Testis (tissue), 3 donors: Measurements from ENCODE around the gene SLC22A31. TPM values are rescaled to one million over a fixed set of nuclear protein-coding genes. Genes with fewer than 3 reads are reported as not detected.
"Not testable (repeated sequence)": the region's sequence is repeated elsewhere in the genome, so short reads cannot be mapped to it uniquely, and the experiment has no call there.

Experiments used
- DNase-seq: peaks from one replicate; pipeline ENCODE4 v3.0.0-alpha.2; 2019
- H3K27ac ChIP-seq, 2 donors: fragments of 200-600 bp; sonication (generic); one replicate each; pipeline ENCODE4 v1.5.1; 2019
- H3K27me3 ChIP-seq: fragments of 200-600 bp; sonication (generic); one replicate; pipeline ENCODE4 v1.5.1; 2019
- H3K36me3 ChIP-seq: fragments of 200-600 bp; sonication (generic); one replicate; pipeline ENCODE4 v1.5.1; 2017; ENCODE audit warnings: low read depth; ENCODE audit errors: missing control alignments
- H3K4me1 ChIP-seq: fragments of 200-600 bp; sonication (generic); one replicate; pipeline ENCODE4 v1.5.1; 2019
- H3K4me3 ChIP-seq, 2 donors: fragments of 200-600 bp; sonication (generic); one replicate each; pipeline ENCODE4 v1.5.1; 2017 to 2019
- H3K9me3 ChIP-seq: fragments of 200-600 bp; sonication (generic); one replicate; pipeline ENCODE4 v1.5.1; 2017
- CTCF ChIP-seq, 3 experiments: fragments of 450-650 bp in 2 of 3; fragments of 200-600 bp in 1 of 3; sonication (generic) in 1 of 3; IDR thresholded peaks; one replicate each; pipeline ENCODE4 v1.5.1; 2016 to 2019; ENCODE audit warnings: antibody characterized with exemption in 3 of 3, mild to moderate bottlenecking in 2 of 3, moderate library complexity in 1 of 3
- POLR2A ChIP-seq: fragments of 450-650 bp; IDR thresholded peaks from one replicate; pipeline ENCODE4 v1.6.1; 2017; ENCODE audit warnings: antibody characterized with exemption, mild to moderate bottlenecking, moderate library complexity
- WGBS, 2 donors: methylation state at CpG; one replicate each; pipeline ENCODE4 v1.1.5; 2018; 5-methylcytosine and 5-hydroxymethylcytosine counted together
- intact Hi-C: fragments of 100-400 bp; cut with DNase I; formaldehyde crosslinking; loops from one replicate; pipeline ENCODE4 v1.15.1; 2023; ENCODE audit warnings: low total_unique reads
- polyA plus RNA-seq: library from polyadenylated mRNA; stranded (reverse); fragments of 350-450 nt; fragmentation: Illumina TruSeq; extraction: RNeasy Lipid Tissue Mini Kit (QIAGEN cat#74804); gene quantifications from one replicate; pipeline ENCODE4 v1.2.3, GENCODE V29; 2014; ENCODE audit warnings: low read depth, low replicate concordance; ENCODE audit not compliant: insufficient read depth
- total RNA-seq, 2 donors: library from RNA; depleted of rRNA; stranded (reverse); fragments of >200 nt; gene quantifications; one replicate each; pipeline ENCODE4 v1.2.3, GENCODE V29; 2016

SLC22A31 gene
- total and polyA plus RNA-seq, 3 donors from 2014 or later = 3.9 to 8.2 (median 6.2) TPM

GRCh38 chr16:89166696-89167424 is 33.5 kb downstream of the SLC22A31 start:
- 70 to 86% methylated on average over 4 to 18 of the region's 18 CpGs for WGBS, 2 donors
- Histone ChIP-seq H3K36me3 (no peaks in the 10 kb centered on the region), H3K9me3 (no peaks in the 10 kb centered on the region), H3K4me1 (peaks cover 8% of the 10 kb centered on the region), H3K27ac (no peak overlapping the region), H3K4me3 (no peak overlapping the region), H3K27me3 (no peaks in the 10 kb centered on the region)
- intact Hi-C loops = loop anchor here (10.0 kb wide), 1 partner anchor 432 kb away; no protein-coding TSS in a partner anchor
- TF ChIP-seq CTCF (IDR thresholded peaks at IDR 0.05) (no peak), POLR2A (no peak)
- DNase-seq = no peak

- WGBS, 2 donors = 43 to 64% methylated on average over 6 to 10 of the region's 10 CpGs
- intact Hi-C loops = loop anchor here (10.0 kb wide), 1 partner anchor 431 kb away; no protein-coding TSS in a partner anchor
- not testable (repeated sequence) for H3K36me3 ChIP-seq, H3K27ac ChIP-seq, DNase-seq, H3K4me1 ChIP-seq, H3K27me3 ChIP-seq, H3K9me3 ChIP-seq, H3K4me3 ChIP-seq
Measured at GRCh38 chr16:89165681-89165979, 34.7 kb downstream of the SLC22A31 start.

GRCh38 chr16:89164847-89165680 is 35.3 kb downstream of the SLC22A31 start:
- intact Hi-C loops = loop anchor here (10.0 kb wide), 1 partner anchor 430 kb away; no protein-coding TSS in a partner anchor
- Histone ChIP-seq H3K27me3 (no peaks in the 10 kb centered on the region), H3K4me1 (peaks cover 3% of the 10 kb centered on the region), H3K4me3 (no peak overlapping the region), H3K36me3 (no peaks in the 10 kb centered on the region), H3K27ac (no peak overlapping the region), H3K9me3 (no peaks in the 10 kb centered on the region)
- TF ChIP-seq POLR2A (no peak), CTCF (IDR thresholded peaks at IDR 0.05) (no peak)
- no peak for DNase-seq
- 68 to 74% methylated on average over 3 to 20 of the region's 20 CpGs for WGBS, 2 donors

GRCh38 chr16:89164436-89164835 is 35.9 kb downstream of the SLC22A31 start:
- H3K27me3 ChIP-seq = no peaks in the 10 kb centered on the region
- no peak overlapping the region for H3K27ac ChIP-seq
- TF ChIP-seq POLR2A = no peak
- TF ChIP-seq CTCF (IDR thresholded peaks at IDR 0.05) = no peak
- H3K4me3 ChIP-seq = no peak overlapping the region
- no peaks in the 10 kb centered on the region for H3K9me3 ChIP-seq
- intact Hi-C loops = loop anchor here (10.0 kb wide), 1 partner anchor 430 kb away; no protein-coding TSS in a partner anchor
- DNase-seq = no peak
- H3K36me3 ChIP-seq = no peaks in the 10 kb centered on the region
- H3K4me1 ChIP-seq = peaks cover 3% of the 10 kb centered on the region
- WGBS, 2 donors = 48 to 63% methylated on average over 13 to 15 of the region's 15 CpGs

GRCh38 chr16:89163297-89163696 is 37.0 kb downstream of the SLC22A31 start:
- DNase-seq = no peak
- no peak overlapping the region for H3K4me3 ChIP-seq
- WGBS, 2 donors = 94% methylated on average over 9 of the region's 9 CpGs
- no peak for TF ChIP-seq POLR2A
- no peak for TF ChIP-seq CTCF (IDR thresholded peaks at IDR 0.05)
- H3K36me3 ChIP-seq = no peaks in the 10 kb centered on the region
- no peak overlapping the region for H3K27ac ChIP-seq
- H3K4me1 ChIP-seq = peaks cover 3% of the 10 kb centered on the region
- no peaks in the 10 kb centered on the region for H3K27me3 ChIP-seq
- H3K9me3 ChIP-seq = no peaks in the 10 kb centered on the region
- intact Hi-C loops = loop anchor here (10.0 kb wide), 1 partner anchor 428 kb away; no protein-coding TSS in a partner anchor
